Activated naive CD4-positive, alpha-beta T cell treated with Interleukin-2 at 50 U/mL for 16 hours (primary cell): ENCODE measurements around the gene EXOC3L4.
"Not testable (repeated sequence)": the region's sequence is repeated elsewhere in the genome, so short reads cannot be mapped to it uniquely, and the experiment has no call there.

Source experiments
- DNase-seq: peaks from one replicate; pipeline ENCODE4 v3.0.0-alpha.2; 2020

The EXOC3L4 gene

GRCh38 chr14:103108749-103109207 is 14.3 kb downstream of the EXOC3L4 start:
- DNase-seq, result peak; percentile 31

GRCh38 chr14:103109535-103110441 is 15.3 kb downstream of the EXOC3L4 start:
- DNase-seq, result no peak

DNA sequence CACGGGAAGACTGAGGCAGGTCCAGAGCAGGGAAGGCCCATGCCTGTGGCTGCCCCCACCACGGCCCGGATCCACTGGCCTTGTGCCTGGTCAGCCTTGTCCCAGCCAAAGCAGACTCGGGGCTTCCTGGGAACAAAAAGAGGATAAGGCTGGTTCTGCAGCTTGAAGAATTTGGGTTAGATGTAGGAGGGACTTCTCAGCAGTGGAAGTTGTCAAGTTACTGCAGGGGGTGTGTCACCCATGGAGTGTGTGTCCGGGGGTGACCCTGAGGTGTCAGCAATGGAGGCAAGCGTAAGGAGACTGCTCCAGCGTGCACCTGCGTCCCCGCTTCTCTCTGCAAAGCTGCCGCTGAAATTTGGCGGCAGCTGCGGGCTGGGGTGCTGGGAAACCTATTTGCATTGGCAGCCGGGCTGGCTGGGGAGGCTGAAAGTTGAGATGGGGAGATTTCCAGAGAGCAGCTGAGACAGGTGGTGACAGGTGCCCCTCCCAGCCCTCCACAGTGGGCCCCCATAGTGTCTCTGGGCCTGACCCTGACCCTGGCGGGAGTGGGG is 16.2 kb downstream of the EXOC3L4 start:
- DNase-seq, result no peak

DNA sequence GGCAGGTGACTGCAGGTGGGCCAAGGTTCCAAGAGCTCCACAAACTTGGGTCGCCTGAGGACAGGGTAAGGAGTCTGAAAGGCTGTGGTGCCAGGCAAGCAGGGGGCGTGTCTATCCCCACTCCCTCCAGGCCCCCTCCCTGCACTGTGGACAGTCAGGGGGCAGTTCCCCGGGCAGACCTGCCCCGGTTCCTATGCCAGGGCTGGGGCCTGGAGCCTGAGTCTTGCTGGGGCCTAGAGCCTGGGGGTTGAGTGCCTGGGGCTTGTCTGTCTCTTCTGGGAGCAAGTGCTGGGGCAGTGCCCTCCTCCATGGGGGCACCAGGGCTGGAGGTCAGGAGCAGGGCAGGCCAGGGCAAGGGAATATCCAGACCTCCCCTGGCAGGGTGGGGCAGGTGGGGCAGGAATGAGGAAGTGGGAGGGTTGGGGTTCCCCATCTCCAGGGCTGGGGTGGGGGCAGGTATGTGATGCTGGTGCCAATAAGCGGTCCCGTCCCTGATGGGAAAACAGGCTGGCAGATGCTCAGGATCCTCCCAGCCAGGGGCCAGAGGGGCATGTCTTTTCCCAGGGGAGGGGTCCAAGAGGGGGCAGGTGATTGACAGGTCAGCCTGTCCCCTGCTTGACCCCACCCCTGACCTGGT is 16.8 kb downstream of the EXOC3L4 start:
- no peak for DNase-seq

DNA sequence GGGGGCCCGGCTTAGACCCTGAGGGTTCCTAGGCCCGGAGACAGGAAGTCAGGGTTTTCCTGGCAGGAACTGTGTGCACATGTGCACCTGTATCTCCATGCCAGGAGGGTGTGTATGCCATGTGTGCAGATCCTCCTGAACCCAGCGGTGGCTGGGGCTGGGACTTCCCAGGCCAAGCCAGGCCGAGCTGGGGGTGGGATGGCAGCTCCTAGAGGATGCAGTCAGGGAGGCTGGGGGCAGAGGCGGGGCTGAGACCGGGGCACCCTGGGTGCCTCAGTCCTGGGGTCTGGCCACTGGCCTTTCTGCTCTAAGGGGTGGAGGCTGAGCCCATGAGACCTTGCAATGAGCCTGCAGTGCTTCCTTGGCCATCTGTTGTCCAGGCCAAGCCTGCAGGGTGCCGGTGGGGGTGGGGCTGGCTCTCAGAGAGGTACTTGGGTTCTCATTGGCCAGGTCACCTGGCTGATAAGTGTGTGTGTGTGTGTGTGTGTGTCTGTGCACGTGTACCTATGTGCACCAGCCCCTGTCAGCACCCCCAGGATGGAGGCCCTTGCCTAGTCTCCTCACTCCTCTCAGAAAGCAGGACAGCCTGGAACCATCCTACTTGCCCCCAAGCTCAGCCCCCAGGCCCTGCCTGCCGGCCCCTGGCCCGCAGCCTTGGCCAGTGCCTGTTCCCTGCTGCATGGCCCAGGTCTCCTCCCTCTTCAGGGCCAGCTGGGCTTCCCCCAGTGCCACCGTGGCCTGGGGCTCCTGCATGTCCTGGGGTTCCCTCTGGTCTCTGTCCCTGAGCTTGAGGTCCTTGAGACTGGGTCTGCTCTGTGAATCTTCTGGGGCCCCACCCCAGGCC is 18.1 kb downstream of the EXOC3L4 start:
- DNase-seq, result no peak

- no peak for DNase-seq
These were observed 18.8 kb downstream of the EXOC3L4 start for GRCh38 chr14:103113303-103113702.

DNA sequence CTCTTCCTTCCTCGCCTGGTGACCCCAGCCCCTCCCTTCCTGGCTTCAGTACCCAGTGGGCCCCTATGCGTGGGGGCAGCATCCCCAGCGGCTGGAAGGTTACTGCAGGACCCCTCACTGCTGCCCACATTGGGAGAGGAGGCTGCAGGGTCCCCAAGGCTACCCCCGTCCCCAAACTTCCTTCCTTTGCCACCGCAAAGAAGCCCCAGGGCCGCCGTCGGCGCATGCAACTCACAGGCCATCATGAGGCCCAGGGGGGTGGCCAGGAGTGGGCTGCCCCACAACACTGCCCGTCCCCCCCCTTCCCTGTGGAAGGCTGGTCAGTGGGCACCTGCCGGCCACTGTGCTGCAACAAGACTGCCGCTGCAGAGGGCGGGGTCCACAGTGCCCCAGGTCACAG is 19.2 kb downstream of the EXOC3L4 start:
- DNase-seq, result no peak

- DNase-seq, result not testable (repeated sequence)
These were observed 20.7 kb downstream of the EXOC3L4 start for GRCh38 chr14:103115086-103115679.

- DNase-seq, result no peak
These were observed 21.5 kb downstream of the EXOC3L4 start for GRCh38 chr14:103115845-103116572.

GRCh38 chr14:103116636-103117035 is 22.1 kb downstream of the EXOC3L4 start:
- no peak for DNase-seq

DNA sequence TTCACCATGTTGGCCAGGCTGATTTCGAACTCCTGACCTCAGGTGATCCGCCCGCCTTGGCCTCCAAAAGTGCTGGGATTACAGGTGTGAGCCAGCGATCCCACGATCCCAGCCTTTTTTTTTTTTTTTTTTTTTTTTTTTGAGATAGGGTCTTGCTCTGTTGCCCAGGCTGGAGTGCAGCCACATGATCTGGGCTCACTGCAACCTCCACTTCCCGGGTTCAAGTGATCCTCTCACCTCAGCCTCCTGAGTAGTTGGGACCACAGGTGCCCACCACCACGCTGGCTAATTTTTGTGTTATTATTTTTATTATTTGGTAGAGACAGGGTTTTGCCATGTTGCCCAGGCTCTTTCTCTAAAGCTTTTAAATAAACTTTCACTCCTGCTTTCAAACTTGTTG is 23.0 kb downstream of the EXOC3L4 start:
- DNase-seq, result not testable (repeated sequence)

DNA sequence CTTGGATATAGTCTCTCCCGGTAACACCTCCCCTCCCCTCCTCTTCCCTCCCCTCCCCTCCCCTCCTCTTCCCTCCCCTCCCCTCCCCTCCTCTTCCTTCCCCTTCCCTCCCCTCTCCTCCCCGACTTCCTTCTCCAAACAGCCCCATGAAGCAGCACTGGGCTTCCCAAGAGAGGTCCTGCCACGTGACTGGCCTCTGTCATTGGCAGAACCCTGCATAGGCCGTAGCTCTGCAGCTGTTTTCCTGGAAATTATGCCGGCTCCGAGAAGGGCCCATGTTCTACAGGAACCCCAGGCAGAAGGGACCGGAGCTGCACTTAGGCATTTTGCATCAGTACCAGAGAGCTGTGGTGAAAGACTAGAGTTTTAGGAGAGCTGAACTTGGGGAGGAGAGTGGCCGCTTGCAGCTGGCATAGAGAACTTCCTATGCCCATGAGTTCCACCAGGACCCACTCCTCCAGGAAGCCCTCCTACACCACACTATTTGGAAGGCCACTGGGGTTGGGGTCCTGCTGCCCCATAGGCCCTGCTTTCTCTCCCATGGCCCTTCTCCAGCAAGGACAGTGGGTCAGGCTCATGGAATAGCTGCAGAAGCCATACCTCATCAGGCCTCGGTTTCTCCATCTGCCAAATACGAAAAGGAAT is 23.6 kb downstream of the EXOC3L4 start:
- DNase-seq, result no peak

- DNase-seq, result no peak
These were observed 24.3 kb downstream of the EXOC3L4 start for GRCh38 chr14:103118663-103119404.

DNA sequence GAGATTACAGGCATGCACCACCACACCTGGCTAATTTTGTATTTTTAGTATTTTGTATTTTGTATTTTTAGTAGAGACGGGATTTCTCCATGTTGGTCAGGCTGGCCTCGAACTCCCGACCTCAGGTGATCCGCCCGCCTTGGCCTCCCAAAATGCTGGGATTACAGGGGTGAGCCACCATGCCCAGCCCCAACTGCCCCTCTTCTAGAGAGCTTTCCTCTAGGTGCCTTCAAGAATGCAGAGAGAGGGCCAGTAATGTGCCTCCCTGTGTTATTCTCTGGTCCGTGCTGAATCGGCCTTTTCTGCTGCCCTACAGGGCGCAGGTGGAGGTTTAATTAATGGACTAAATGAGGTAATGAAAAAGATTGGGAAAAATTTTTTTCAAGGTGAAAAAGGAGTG is 25.0 kb downstream of the EXOC3L4 start:
- not testable (repeated sequence) for DNase-seq

DNA sequence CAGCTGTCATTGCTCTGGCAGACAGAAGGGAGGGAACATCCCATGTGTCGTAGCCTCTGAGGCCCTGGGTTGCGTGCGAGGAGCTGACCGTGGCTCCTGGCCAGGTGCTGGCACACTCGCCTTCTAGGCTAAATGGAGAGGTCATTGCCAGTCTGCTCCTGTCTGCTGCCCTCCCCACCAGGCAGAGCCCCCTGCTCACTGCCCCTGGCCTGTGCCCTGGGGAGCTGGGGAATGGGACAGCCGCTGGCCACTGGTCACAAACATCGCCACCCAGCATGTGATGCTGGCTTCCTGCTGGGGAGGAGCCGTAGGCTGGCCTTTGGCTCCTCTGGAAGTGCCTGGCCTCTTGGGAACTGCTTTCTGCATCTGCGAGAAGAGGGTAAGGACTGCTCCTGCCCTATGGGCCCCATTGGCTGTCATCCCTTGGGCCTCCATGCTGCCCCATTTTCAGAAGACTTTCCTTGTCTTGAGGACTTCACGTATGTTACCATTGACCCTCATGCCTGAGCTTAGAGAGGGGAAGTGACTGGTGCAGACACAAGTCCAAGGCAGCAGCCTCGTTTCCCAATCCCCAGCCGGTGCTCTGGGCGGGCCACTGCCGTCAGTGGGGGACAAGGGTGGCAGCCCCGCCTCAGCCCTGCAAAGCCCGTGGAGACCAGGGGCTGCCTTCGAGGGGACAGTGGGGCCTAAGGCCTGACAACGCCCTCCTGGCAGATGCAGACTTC is 26.8 kb downstream of the EXOC3L4 start:
- DNase-seq, result no peak

GRCh38 chr14:103121846-103122584 is 27.5 kb downstream of the EXOC3L4 start:
- no peak for DNase-seq

DNA sequence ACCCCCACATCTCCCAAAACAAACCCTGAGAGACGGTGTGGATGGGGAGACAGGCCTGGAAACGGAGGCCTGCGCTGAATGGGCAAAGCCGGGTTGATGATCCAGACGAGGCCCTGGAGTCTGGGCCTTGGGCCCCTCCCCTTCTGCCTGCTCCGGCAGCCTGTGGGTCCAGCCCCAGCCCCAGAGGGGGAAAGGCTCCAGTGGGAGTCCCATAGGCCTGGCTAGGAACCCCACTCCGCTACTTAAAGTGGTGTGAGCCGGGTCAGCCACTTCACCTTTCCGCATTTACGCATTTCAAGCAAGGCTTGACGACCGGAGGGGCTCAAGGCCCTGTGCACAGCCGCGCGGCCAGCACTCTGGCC is 28.0 kb downstream of the EXOC3L4 start:
- no peak for DNase-seq

GRCh38 chr14:103122947-103123633 is 28.6 kb downstream of the EXOC3L4 start, which contains the start of gene TNFAIP2:
TNFAIP2 (plus strand) TSS chr14:103123461; CDS start chr14:103126458, 2,997 bp downstream.
- DNase-seq, result no peak
